ENCODE measurements around the gene GHRL. TPM values are rescaled to one million over a fixed set of nuclear protein-coding genes. Genes with fewer than 3 reads are reported as not detected.

The GHRL gene
- total and polyA plus RNA-seq, 7 donors: 0.54 to 1.5 (median 0.71) TPM; not detected in 4

DNA sequence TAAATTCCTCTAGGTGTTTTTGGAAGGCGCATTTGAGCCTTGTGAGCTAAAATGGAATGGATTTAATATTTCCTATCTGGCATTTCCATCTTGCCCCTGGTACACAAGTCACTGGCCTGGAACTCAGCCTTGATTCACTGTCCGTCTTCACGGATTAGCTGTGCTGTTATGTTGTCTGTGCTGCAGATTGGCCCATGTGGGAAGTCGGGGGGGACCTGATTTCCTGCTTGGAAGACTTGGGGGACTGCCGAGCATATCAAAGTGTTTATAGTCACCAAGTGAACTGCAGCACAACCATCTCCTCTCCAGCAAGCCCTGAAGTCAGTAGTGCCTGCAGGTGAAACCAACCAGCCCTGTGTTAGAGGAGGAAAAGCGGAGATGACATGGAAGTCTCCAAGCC lies 12.2 kb downstream of the GHRL start:
- intact Hi-C loops (cut with DNase I): no loop called here
- peaks cover 14 to 63% (median 42%) of the 10 kb centered on the region in 4 donors for H3K36me3 ChIP-seq
- TF ChIP-seq POLR2AphosphoS5 (IDR thresholded peaks at IDR 0.05) (no peak), POLR2A (IDR thresholded peaks at IDR 0.05) (no peak)
- 91% methylated on average over 6 of the region's 6 CpGs for WGBS, 2 donors
- no peak overlapping the region for H3K4me3 ChIP-seq
- peak; percentile 48 for DNase-seq
- no peaks in the 10 kb centered on the region for H3K9me3 ChIP-seq
- no peak overlapping the region for H3K27ac ChIP-seq
- H3K27me3 ChIP-seq: no peaks in the 10 kb centered on the region
- peaks cover 0 to 4% (median 0%) of the 10 kb centered on the region in 4 donors for H3K4me1 ChIP-seq

DNA sequence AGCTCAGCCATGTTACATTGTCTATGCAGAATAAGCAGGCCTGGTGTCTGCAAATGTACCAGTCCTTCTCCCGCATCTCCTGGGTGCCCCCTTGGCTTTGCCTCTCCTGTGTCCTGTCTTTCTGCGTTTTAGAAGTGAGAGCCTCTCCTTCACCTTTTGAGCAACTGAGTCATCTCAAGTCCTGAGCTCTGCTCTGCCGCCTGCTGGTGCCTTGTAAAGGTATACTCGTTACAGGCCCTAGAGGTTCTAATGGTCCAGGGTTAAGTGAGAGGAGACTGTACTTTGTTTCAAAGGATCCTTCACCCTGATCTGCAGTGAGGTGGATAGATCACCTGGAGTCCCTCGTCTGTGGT lies 12.6 kb downstream of the GHRL start:
- Histone ChIP-seq H3K27ac (no peak overlapping the region), H3K36me3 (peaks cover 14 to 59% (median 41%) of the 10 kb centered on the region in 4 donors), H3K4me1 (peaks cover 0 to 4% (median 0%) of the 10 kb centered on the region in 4 donors), H3K9me3 (no peaks in the 10 kb centered on the region), H3K4me3 (no peak overlapping the region), H3K27me3 (no peaks in the 10 kb centered on the region)
- TF ChIP-seq, protein P1, sequence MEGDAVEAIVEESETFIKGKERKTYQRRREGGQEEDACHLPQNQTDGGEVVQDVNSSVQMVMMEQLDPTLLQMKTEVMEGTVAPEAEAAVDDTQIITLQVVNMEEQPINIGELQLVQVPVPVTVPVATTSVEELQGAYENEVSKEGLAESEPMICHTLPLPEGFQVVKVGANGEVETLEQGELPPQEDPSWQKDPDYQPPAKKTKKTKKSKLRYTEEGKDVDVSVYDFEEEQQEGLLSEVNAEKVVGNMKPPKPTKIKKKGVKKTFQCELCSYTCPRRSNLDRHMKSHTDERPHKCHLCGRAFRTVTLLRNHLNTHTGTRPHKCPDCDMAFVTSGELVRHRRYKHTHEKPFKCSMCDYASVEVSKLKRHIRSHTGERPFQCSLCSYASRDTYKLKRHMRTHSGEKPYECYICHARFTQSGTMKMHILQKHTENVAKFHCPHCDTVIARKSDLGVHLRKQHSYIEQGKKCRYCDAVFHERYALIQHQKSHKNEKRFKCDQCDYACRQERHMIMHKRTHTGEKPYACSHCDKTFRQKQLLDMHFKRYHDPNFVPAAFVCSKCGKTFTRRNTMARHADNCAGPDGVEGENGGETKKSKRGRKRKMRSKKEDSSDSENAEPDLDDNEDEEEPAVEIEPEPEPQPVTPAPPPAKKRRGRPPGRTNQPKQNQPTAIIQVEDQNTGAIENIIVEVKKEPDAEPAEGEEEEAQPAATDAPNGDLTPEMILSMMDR (IDR thresholded peaks at IDR 0.05): no peak
- TF ChIP-seq POLR2A (IDR thresholded peaks at IDR 0.05): no peak
- no peak for TF ChIP-seq EP300 (IDR thresholded peaks at IDR 0.05)
- TF ChIP-seq POLR2AphosphoS5 (IDR thresholded peaks at IDR 0.05): no peak
- intact Hi-C loops (cut with DNase I): no loop called here
- WGBS, 2 donors: 84 to 85% methylated on average over 5 of the region's 5 CpGs
- DNase-seq: no peak

DNA sequence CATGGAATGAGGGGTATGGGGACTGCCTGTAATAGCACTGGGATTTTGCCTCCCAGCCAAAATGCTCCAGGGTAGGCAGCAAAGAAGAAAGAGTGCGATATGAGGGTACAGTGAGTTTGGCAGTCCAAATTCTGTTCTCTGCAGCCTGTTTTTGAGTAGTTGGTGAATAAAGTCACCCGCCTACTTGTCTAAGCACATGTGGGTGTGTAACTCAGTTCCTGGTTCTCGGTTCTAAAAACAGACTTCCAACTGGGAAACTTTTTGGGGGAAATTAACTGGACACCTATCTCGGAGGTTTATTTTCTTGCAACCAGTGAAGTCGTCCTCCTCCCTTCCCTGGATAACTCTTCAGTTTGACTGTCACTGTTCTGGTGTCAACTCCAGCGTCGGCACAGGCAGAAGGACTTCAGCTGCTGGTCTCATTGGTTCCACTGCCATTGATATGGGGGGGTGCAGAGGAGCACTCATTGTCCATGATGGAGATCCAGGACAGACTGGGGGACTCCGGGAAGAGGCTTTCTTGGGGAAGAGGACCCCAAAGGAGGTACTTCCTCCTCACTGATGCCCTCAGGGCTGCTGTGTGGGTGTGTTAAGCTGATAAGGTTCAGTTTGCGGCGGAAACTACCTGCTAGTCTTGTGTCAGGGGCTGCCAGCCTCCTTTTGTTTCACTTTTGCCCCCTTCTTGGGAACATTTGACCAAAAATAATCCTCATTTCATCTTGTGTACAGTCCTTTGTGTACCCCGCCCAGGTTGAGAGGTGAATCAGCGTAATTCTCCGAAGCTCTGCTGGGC lies 13.2 kb downstream of the GHRL start:
- peaks cover 14 to 59% (median 41%) of the 10 kb centered on the region in 4 donors for H3K36me3 ChIP-seq
- DNase-seq: peak; percentile 48
- H3K9me3 ChIP-seq: no peaks in the 10 kb centered on the region
- H3K27me3 ChIP-seq: no peaks in the 10 kb centered on the region
- TF ChIP-seq POLR2AphosphoS5 (IDR thresholded peaks at IDR 0.05): no peak
- no peak for TF ChIP-seq POLR2A (IDR thresholded peaks at IDR 0.05)
- no peak for TF ChIP-seq EP300 (IDR thresholded peaks at IDR 0.05)
- TF ChIP-seq, protein P1 (IDR thresholded peaks at IDR 0.05): no peak
- no peak overlapping the region for H3K27ac ChIP-seq
- peaks cover 0 to 9% (median under 1%) of the 10 kb centered on the region in 4 donors for H3K4me1 ChIP-seq
- no peak overlapping the region for H3K4me3 ChIP-seq
- intact Hi-C loops (cut with DNase I): no loop called here
- 91 to 94% methylated on average over 13 of the region's 13 CpGs for WGBS, 2 donors

DNA sequence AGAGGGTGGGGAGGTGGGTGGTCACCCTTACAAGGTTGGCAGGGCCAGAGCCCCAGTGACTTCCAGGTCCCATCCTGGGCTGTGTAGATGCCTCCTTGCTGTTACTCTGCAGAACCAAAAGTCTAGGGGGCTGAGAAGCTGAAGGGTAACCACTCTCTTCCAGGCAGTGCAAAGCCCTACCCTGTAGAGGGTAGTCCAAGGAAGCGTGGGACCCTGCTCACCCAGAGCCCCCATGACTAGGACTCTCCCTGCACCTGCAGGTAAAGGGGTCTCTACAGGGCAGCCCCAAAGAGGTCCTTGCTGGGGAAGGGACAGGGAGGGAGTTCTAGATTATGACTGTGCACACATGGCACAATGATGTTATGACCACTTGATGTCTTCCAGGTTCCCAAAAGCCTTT lies 14.2 kb downstream of the GHRL start:
- 92 to 98% methylated on average over 1 of the region's 1 CpG for WGBS, 2 donors
- H3K27ac ChIP-seq: no peak overlapping the region
- peaks cover 0 to 17% (median 8%) of the 10 kb centered on the region in 4 donors for H3K4me1 ChIP-seq
- intact Hi-C loops (cut with DNase I): no loop called here
- DNase-seq: peak; percentile 40
- no peaks in the 10 kb centered on the region for H3K27me3 ChIP-seq
- no peak overlapping the region for H3K4me3 ChIP-seq
- H3K36me3 ChIP-seq: peaks cover 14 to 59% (median 41%) of the 10 kb centered on the region in 4 donors
- H3K9me3 ChIP-seq: no peaks in the 10 kb centered on the region
- TF ChIP-seq POLR2AphosphoS5 (IDR thresholded peaks at IDR 0.05) (no peak), EP300 (IDR thresholded peaks at IDR 0.05) (no peak), POLR2A (IDR thresholded peaks at IDR 0.05) (no peak)
- TF ChIP-seq, protein P1 (IDR thresholded peaks at IDR 0.05): no peak

DNA sequence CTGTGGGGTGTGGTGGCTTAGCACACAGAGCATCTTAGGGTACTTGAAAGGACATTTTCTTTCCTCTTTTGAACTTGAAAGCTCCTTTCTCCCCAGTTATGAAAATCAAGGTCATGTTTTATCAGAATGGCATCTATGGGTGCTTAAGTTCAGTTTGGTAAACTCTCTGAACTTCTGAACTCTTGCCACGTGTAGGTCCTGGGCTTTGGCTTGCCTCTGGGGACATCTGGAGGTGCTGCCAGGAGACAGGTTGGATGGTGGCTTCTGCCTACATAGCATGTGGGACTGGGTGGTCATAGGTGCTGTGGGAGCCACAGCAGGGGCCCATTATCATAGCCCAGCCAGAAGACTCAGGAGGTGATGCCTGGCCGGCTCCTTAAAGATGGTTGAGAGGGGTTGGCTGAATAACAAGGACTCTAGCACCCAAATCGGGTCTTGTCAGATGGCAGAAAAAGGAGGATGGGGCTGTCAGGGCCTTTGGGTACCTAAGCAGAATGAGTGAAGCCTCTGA lies 15.6 kb downstream of the GHRL start:
- no peak overlapping the region for H3K27ac ChIP-seq
- H3K27me3 ChIP-seq: no peaks in the 10 kb centered on the region
- DNase-seq: peak; percentile 11
- H3K4me1 ChIP-seq: peaks cover 0 to 24% (median 15%) of the 10 kb centered on the region in 4 donors
- H3K9me3 ChIP-seq: no peaks in the 10 kb centered on the region
- TF ChIP-seq EP300 (IDR thresholded peaks at IDR 0.05) (no peak), POLR2AphosphoS5 (IDR thresholded peaks at IDR 0.05) (no peak), POLR2A (IDR thresholded peaks at IDR 0.05) (no peak)
- TF ChIP-seq, protein P1 (IDR thresholded peaks at IDR 0.05): no peak
- intact Hi-C loops (cut with DNase I): no loop called here
- no peak overlapping the region for H3K4me3 ChIP-seq
- WGBS, 2 donors: 82 to 89% methylated on average over 3 of the region's 3 CpGs
- H3K36me3 ChIP-seq: peaks cover 14 to 62% (median 37%) of the 10 kb centered on the region in 4 donors

Data from sigmoid colon (tissue), 7 donors.